ENCODE measurements around the gene FSTL5. TPM values are rescaled to one million over a fixed set of nuclear protein-coding genes. Genes with fewer than 3 reads are reported as not detected.
"Not testable (repeated sequence)": the region's sequence is repeated elsewhere in the genome, so short reads cannot be mapped to it uniquely, and the experiment has no call there.

FSTL5 gene
- total and polyA plus RNA-seq, 4 donors, result 28.3 to 83.4 (median 33.7) TPM

GRCh38 chr4:161792991-161793390, 370.8 kb downstream of the FSTL5 start:
- Histone ChIP-seq H3K36me3 (ENCODE audit: control insufficient read depth, insufficient read depth, low read length) (no peaks in the 10 kb centered on the region), H3K9me3 (ENCODE audit: control insufficient read depth, insufficient read depth, low read length) (peaks cover 3% of the 10 kb centered on the region), H3K27me3 (ENCODE audit: control insufficient read depth, insufficient read depth, low read length) (no peaks in the 10 kb centered on the region), H3K4me3 (ENCODE audit: low read depth, low read length) (no peak overlapping the region), H3K4me1 (ENCODE audit: control insufficient read depth, insufficient read depth, low read length) (no peaks in the 10 kb centered on the region), H3K27ac (ENCODE audit: low read depth, low read length) (no peak overlapping the region)
- 100% methylated on average over 2 of the region's 4 CpGs for WGBS (ENCODE audit: insufficient coverage)
- no peak for DNase-seq (ENCODE audit: low read depth in 4 of 6, low spot score in 6 of 6)

GRCh38 chr4:161791796-161792556, 371.8 kb downstream of the FSTL5 start:
- 95% methylated on average over 12 of the region's 13 CpGs for WGBS (ENCODE audit: insufficient coverage)
- Histone ChIP-seq H3K4me3 (ENCODE audit: low read depth, low read length) (no peak overlapping the region), H3K27me3 (ENCODE audit: control insufficient read depth, insufficient read depth, low read length) (no peaks in the 10 kb centered on the region), H3K27ac (ENCODE audit: low read depth, low read length) (no peak overlapping the region), H3K36me3 (ENCODE audit: control insufficient read depth, insufficient read depth, low read length) (no peaks in the 10 kb centered on the region), H3K4me1 (ENCODE audit: control insufficient read depth, insufficient read depth, low read length) (no peaks in the 10 kb centered on the region), H3K9me3 (ENCODE audit: control insufficient read depth, insufficient read depth, low read length) (peaks cover 3% of the 10 kb centered on the region)
- no peak for DNase-seq (ENCODE audit: low read depth in 4 of 6, low spot score in 6 of 6)

GRCh38 chr4:161767116-161767515, 396.7 kb downstream of the FSTL5 start:
- H3K4me3 ChIP-seq (ENCODE audit: low read depth, low read length), result no peak overlapping the region
- no peak overlapping the region for H3K27ac ChIP-seq (ENCODE audit: low read depth, low read length)
- 80% methylated on average over 2 of the region's 5 CpGs for WGBS (ENCODE audit: insufficient coverage)
- no peaks in the 10 kb centered on the region for H3K27me3 ChIP-seq (ENCODE audit: control insufficient read depth, insufficient read depth, low read length)
- no peaks in the 10 kb centered on the region for H3K9me3 ChIP-seq (ENCODE audit: control insufficient read depth, insufficient read depth, low read length)
- DNase-seq (ENCODE audit: low read depth in 4 of 6, low spot score in 6 of 6), result no peak
- H3K4me1 ChIP-seq (ENCODE audit: control insufficient read depth, insufficient read depth, low read length), result no peaks in the 10 kb centered on the region
- no peaks in the 10 kb centered on the region for H3K36me3 ChIP-seq (ENCODE audit: control insufficient read depth, insufficient read depth, low read length)

GRCh38 chr4:161762796-161763195, 401.0 kb downstream of the FSTL5 start:
- H3K9me3 ChIP-seq (ENCODE audit: control insufficient read depth, insufficient read depth, low read length), result no peaks in the 10 kb centered on the region
- no peak for DNase-seq (ENCODE audit: low read depth in 4 of 6, low spot score in 6 of 6)
- H3K4me3 ChIP-seq (ENCODE audit: low read depth, low read length), result no peak overlapping the region
- WGBS (ENCODE audit: insufficient coverage), result 100% methylated on average over 1 of the region's 1 CpG
- no peak overlapping the region for H3K27ac ChIP-seq (ENCODE audit: low read depth, low read length)
- H3K27me3 ChIP-seq (ENCODE audit: control insufficient read depth, insufficient read depth, low read length), result no peaks in the 10 kb centered on the region
- no peaks in the 10 kb centered on the region for H3K4me1 ChIP-seq (ENCODE audit: control insufficient read depth, insufficient read depth, low read length)
- H3K36me3 ChIP-seq (ENCODE audit: control insufficient read depth, insufficient read depth, low read length), result no peaks in the 10 kb centered on the region

GRCh38 chr4:161760008-161760407, 403.8 kb downstream of the FSTL5 start:
- no peaks in the 10 kb centered on the region for H3K9me3 ChIP-seq (ENCODE audit: control insufficient read depth, insufficient read depth, low read length)
- H3K27me3 ChIP-seq (ENCODE audit: control insufficient read depth, insufficient read depth, low read length), result no peaks in the 10 kb centered on the region
- H3K36me3 ChIP-seq (ENCODE audit: control insufficient read depth, insufficient read depth, low read length), result no peaks in the 10 kb centered on the region
- no CpG with 5 or more reads among the region's 3 CpGs for WGBS (ENCODE audit: insufficient coverage)
- no peak overlapping the region for H3K27ac ChIP-seq (ENCODE audit: low read depth, low read length)
- no peak overlapping the region for H3K4me3 ChIP-seq (ENCODE audit: low read depth, low read length)
- no peaks in the 10 kb centered on the region for H3K4me1 ChIP-seq (ENCODE audit: control insufficient read depth, insufficient read depth, low read length)
- peak in 5 of 6 donors; percentile 2 to 82 (median 10) for DNase-seq (ENCODE audit: low read depth in 4 of 6, low spot score in 6 of 6)

- not testable (repeated sequence) for H3K36me3 ChIP-seq (ENCODE audit: control insufficient read depth, insufficient read depth, low read length); H3K9me3 ChIP-seq (ENCODE audit: control insufficient read depth, insufficient read depth, low read length); H3K4me1 ChIP-seq (ENCODE audit: control insufficient read depth, insufficient read depth, low read length); H3K27me3 ChIP-seq (ENCODE audit: control insufficient read depth, insufficient read depth, low read length); H3K4me3 ChIP-seq (ENCODE audit: low read depth, low read length); H3K27ac ChIP-seq (ENCODE audit: low read depth, low read length); DNase-seq (ENCODE audit: low read depth in 4 of 6, low spot score in 6 of 6)
- WGBS (ENCODE audit: insufficient coverage), result 100% methylated on average over 5 of the region's 9 CpGs
Observed at GRCh38 chr4:161758412-161758811, 405.4 kb downstream of the FSTL5 start.

- Histone ChIP-seq H3K27me3 (ENCODE audit: control insufficient read depth, insufficient read depth, low read length) (no peaks in the 10 kb centered on the region), H3K4me3 (ENCODE audit: low read depth, low read length) (no peak overlapping the region), H3K4me1 (ENCODE audit: control insufficient read depth, insufficient read depth, low read length) (no peaks in the 10 kb centered on the region), H3K36me3 (ENCODE audit: control insufficient read depth, insufficient read depth, low read length) (no peaks in the 10 kb centered on the region), H3K9me3 (ENCODE audit: control insufficient read depth, insufficient read depth, low read length) (no peaks in the 10 kb centered on the region), H3K27ac (ENCODE audit: low read depth, low read length) (no peak overlapping the region)
- no peak for DNase-seq (ENCODE audit: low read depth in 4 of 6, low spot score in 6 of 6)
- no CpG with 5 or more reads among the region's 2 CpGs for WGBS (ENCODE audit: insufficient coverage)
Observed at GRCh38 chr4:161728929-161729328, 434.9 kb downstream of the FSTL5 start.

GRCh38 chr4:161721947-161722346, 441.9 kb downstream of the FSTL5 start:
- no peaks in the 10 kb centered on the region for H3K9me3 ChIP-seq (ENCODE audit: control insufficient read depth, insufficient read depth, low read length)
- no peak overlapping the region for H3K4me3 ChIP-seq (ENCODE audit: low read depth, low read length)
- H3K27me3 ChIP-seq (ENCODE audit: control insufficient read depth, insufficient read depth, low read length), result no peaks in the 10 kb centered on the region
- no peak overlapping the region for H3K27ac ChIP-seq (ENCODE audit: low read depth, low read length)
- peak in 1 of 6 donors; percentile 7 for DNase-seq (ENCODE audit: low read depth in 4 of 6, low spot score in 6 of 6)
- no peaks in the 10 kb centered on the region for H3K4me1 ChIP-seq (ENCODE audit: control insufficient read depth, insufficient read depth, low read length)
- no peaks in the 10 kb centered on the region for H3K36me3 ChIP-seq (ENCODE audit: control insufficient read depth, insufficient read depth, low read length)

GRCh38 chr4:161717084-161717483, 446.7 kb downstream of the FSTL5 start:
- WGBS (ENCODE audit: insufficient coverage), result no CpG with 5 or more reads among the region's 1 CpG

GRCh38 chr4:161714931-161715330, 448.9 kb downstream of the FSTL5 start:
- no peaks in the 10 kb centered on the region for H3K4me1 ChIP-seq (ENCODE audit: control insufficient read depth, insufficient read depth, low read length)
- H3K27me3 ChIP-seq (ENCODE audit: control insufficient read depth, insufficient read depth, low read length), result no peaks in the 10 kb centered on the region
- no peak for DNase-seq (ENCODE audit: low read depth in 4 of 6, low spot score in 6 of 6)
- no peaks in the 10 kb centered on the region for H3K9me3 ChIP-seq (ENCODE audit: control insufficient read depth, insufficient read depth, low read length)
- H3K36me3 ChIP-seq (ENCODE audit: control insufficient read depth, insufficient read depth, low read length), result no peaks in the 10 kb centered on the region
- WGBS (ENCODE audit: insufficient coverage), result no CpG with 5 or more reads among the region's 1 CpG
- H3K4me3 ChIP-seq (ENCODE audit: low read depth, low read length), result no peak overlapping the region
- H3K27ac ChIP-seq (ENCODE audit: low read depth, low read length), result no peak overlapping the region

More at GRCh38 chr4:161717084-161717483, 446.7 kb downstream of the FSTL5 start:
- H3K27me3 ChIP-seq (ENCODE audit: control insufficient read depth, insufficient read depth, low read length), result no peaks in the 10 kb centered on the region
- no peak overlapping the region for H3K4me3 ChIP-seq (ENCODE audit: low read depth, low read length)
- H3K36me3 ChIP-seq (ENCODE audit: control insufficient read depth, insufficient read depth, low read length), result no peaks in the 10 kb centered on the region
- H3K27ac ChIP-seq (ENCODE audit: low read depth, low read length), result no peak overlapping the region
- no peak for DNase-seq (ENCODE audit: low read depth in 4 of 6, low spot score in 6 of 6)
- no peaks in the 10 kb centered on the region for H3K4me1 ChIP-seq (ENCODE audit: control insufficient read depth, insufficient read depth, low read length)
- H3K9me3 ChIP-seq (ENCODE audit: control insufficient read depth, insufficient read depth, low read length), result no peaks in the 10 kb centered on the region

Data from spinal cord (tissue), 10 donors.